Type B pancreatic cell (in vitro differentiated cells): ENCODE measurements around the gene PPP2R2D. TPM values are rescaled to one million over a fixed set of nuclear protein-coding genes. Genes with fewer than 3 reads are reported as not detected.

Experiments
- DNase-seq: peaks from one replicate; pipeline ENCODE4 v3.0.0; 2021; ENCODE audit warnings: mixed read lengths; ENCODE audit not compliant: unreplicated experiment; ENCODE audit errors: extremely low spot score
- H3K27ac Mint-ChIP-seq: 2 replicates; pipeline ENCODE4 v1.8.0; 2021; ENCODE audit warnings: mild to moderate bottlenecking, mixed read lengths
- H3K27me3 Mint-ChIP-seq: 2 replicates; pipeline ENCODE4 v1.8.0; 2021; ENCODE audit warnings: mixed read lengths
- H3K36me3 Mint-ChIP-seq: 2 replicates; pipeline ENCODE4 v1.8.0; 2021; ENCODE audit warnings: mixed read lengths
- H3K4me1 Mint-ChIP-seq: one replicate; pipeline ENCODE4 v1.8.0; 2021; ENCODE audit warnings: mixed read lengths; ENCODE audit not compliant: unreplicated experiment
- H3K4me3 Mint-ChIP-seq: 2 replicates; pipeline ENCODE4 v1.8.0; 2021; ENCODE audit warnings: mild to moderate bottlenecking, mixed read lengths
- H3K9me3 Mint-ChIP-seq: 2 replicates; pipeline ENCODE4 v1.8.0; 2021; ENCODE audit warnings: mixed read lengths
- total RNA-seq: library from RNA; stranded (reverse); gene quantifications from 2 replicates; pipeline ENCODE4 v1.2.1, GENCODE V29; 2021; ENCODE audit warnings: low replicate concordance
- TF ChIP-seq, protein P1 (sequence below): fragments of 200-600 bp; sonication (generic); conservative IDR thresholded peaks from 2 replicates; pipeline ENCODE4 v1.5.0; 2021; ENCODE audit warnings: antibody characterized with exemption, mild to moderate bottlenecking

Gene PPP2R2D
- total RNA-seq, 1 donor from 2014 or later, result 38.1 TPM

DNA sequence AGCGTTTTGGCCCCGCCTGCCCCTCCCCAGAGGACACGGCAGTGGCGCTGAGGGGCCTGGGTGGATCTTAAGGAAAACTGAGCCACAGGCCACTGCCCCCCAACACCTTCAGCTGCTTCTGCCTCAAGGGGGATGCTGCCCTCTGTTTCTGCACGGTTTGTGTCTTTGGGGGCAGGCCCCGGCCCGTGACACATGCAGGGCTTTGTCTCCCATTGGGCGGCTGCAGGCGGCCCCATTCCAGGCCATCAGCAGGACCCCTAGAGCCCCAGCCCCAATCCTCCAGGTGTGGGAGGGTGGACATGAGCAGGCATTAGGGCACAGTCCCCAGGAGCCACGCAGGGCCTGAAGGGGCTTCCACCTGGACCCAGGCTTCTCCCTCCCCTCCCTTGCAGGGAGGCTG lies 25.3 kb upstream of the PPP2R2D start:
- DNase-seq, result no peak
- Mint-ChIP-seq H3K27me3 (peaks cover 38% of the 10 kb centered on the region), H3K4me1 (peaks cover 6% of the 10 kb centered on the region), H3K9me3 (no peaks in the 10 kb centered on the region), H3K27ac (no peak overlapping the region), H3K4me3 (no peak overlapping the region), H3K36me3 (no peaks in the 10 kb centered on the region)
- TF ChIP-seq, protein P1, sequence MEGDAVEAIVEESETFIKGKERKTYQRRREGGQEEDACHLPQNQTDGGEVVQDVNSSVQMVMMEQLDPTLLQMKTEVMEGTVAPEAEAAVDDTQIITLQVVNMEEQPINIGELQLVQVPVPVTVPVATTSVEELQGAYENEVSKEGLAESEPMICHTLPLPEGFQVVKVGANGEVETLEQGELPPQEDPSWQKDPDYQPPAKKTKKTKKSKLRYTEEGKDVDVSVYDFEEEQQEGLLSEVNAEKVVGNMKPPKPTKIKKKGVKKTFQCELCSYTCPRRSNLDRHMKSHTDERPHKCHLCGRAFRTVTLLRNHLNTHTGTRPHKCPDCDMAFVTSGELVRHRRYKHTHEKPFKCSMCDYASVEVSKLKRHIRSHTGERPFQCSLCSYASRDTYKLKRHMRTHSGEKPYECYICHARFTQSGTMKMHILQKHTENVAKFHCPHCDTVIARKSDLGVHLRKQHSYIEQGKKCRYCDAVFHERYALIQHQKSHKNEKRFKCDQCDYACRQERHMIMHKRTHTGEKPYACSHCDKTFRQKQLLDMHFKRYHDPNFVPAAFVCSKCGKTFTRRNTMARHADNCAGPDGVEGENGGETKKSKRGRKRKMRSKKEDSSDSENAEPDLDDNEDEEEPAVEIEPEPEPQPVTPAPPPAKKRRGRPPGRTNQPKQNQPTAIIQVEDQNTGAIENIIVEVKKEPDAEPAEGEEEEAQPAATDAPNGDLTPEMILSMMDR, result no peak

DNA sequence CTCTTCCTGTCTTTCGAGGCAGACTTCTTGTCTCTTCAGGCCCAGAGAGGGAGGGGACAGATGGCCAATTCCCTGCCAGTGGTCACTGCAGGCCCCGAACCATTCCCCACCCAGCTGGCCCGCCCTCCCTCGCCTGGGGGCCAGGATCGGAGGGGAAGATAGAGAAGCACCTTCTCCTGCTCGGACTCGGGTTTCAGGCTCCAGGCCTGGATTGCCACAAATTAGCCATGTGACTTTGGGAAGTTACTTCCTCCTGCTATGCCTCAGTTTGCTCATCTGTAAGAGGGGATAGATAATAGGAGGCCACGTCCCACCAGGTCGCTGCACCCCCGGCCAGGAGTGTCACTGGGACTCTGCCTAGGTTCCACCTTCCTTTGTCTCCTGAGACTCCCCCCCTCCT lies 24.8 kb upstream of the PPP2R2D start:
- H3K27me3 Mint-ChIP-seq, result peaks cover 39% of the 10 kb centered on the region
- H3K36me3 Mint-ChIP-seq, result no peaks in the 10 kb centered on the region
- H3K9me3 Mint-ChIP-seq, result no peaks in the 10 kb centered on the region
- TF ChIP-seq, protein P1, result no peak
- DNase-seq, result no peak
- peaks cover 6% of the 10 kb centered on the region for H3K4me1 Mint-ChIP-seq
- H3K27ac Mint-ChIP-seq, result no peak overlapping the region
- H3K4me3 Mint-ChIP-seq, result no peak overlapping the region

DNA sequence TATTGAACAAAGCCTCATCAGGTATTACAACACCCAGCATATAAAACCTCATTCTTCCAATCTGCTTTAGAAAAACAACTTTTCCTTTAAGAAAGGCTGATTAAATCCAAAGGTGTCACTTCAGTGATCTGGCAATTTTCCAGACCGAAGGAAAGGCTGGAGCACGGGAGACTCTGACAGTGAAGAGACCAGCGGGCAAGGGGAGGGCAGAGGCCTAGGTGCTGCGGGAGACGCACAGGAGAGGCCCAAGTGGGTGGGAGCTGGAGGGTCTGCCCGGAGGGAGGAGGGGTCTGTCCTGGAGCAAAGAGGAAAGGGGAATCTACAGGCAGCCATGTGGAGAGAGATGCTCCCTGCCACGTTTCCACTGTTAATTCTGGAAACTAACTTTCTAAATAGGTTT lies 24.3 kb upstream of the PPP2R2D start:
- H3K27ac Mint-ChIP-seq, result no peak overlapping the region
- H3K4me1 Mint-ChIP-seq, result peaks cover 6% of the 10 kb centered on the region
- TF ChIP-seq, protein P1, result no peak
- peaks cover 37% of the 10 kb centered on the region for H3K27me3 Mint-ChIP-seq
- H3K9me3 Mint-ChIP-seq, result no peaks in the 10 kb centered on the region
- H3K4me3 Mint-ChIP-seq, result no peak overlapping the region
- H3K36me3 Mint-ChIP-seq, result no peaks in the 10 kb centered on the region
- DNase-seq, result no peak

DNA sequence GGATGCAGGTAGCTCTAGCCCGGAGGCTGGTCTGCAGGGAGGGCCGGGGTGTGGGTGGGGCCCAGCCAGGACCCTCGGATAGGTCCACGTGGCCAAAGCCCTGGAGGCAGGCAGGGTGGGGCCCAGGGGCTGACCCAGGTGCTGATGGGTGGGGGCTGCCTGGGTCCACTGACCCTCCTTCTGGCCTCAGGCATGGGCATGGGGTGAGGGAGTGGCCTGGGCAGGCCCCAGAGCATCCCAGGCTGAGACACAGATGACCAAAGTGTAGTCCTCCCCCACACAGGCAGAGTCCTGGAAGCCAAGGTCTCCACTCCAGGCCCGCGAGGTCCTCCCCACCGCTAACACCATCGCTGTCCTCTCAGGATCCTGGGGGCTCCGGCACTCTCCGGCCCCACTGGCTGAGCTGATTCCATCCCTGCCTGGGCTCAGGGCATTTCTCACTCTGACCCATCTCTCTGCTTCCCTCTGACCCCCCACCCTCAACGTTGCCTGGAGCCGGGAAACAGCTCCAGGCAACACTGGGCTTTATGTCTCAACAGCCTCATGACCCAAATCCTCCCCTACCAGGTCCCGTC lies 20.7 kb upstream of the PPP2R2D start:
- H3K9me3 Mint-ChIP-seq, result no peaks in the 10 kb centered on the region
- no peaks in the 10 kb centered on the region for H3K4me1 Mint-ChIP-seq
- H3K4me3 Mint-ChIP-seq, result no peak overlapping the region
- no peak for DNase-seq
- peaks cover 37% of the 10 kb centered on the region for H3K27me3 Mint-ChIP-seq
- no peak overlapping the region for H3K27ac Mint-ChIP-seq
- no peaks in the 10 kb centered on the region for H3K36me3 Mint-ChIP-seq
- TF ChIP-seq, protein P1, result no peak

DNA sequence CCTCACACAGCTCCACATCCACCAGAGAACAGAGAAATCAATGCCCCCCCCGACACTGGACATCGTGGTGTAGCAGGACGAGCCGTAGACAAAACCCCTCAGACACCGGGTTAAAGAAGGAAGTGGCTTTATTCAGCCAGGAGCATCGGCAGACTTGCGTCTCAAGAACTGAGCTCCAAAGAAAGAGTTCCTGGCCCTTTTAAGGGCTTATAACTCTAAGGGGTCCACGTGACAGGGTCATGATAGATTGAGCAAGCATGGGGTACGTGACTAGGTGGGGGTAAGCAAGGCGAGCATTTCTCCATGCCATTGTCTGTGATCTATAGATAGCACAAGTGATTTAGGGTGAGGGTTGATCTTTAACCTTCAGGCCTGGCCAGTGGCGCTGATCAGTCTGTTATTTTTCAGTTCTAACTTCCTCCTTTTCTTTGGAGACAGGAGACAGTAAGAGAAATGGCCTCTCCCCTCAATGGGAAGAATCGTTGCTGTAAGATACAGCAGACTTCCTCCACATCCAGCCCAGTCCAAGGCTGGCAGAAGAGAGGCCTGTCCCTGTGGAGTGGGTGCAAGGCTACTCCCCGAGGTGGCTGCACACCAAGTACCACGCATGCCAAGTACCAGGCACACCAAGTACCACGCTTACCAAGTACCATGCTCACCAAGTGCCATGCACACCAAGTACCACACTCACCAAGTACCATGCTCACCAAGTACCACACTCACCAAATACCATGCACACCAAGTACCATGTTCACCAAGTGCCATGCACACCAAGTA lies 19.5 kb upstream of the PPP2R2D start:
- peaks cover 39% of the 10 kb centered on the region for H3K27me3 Mint-ChIP-seq
- no peak for DNase-seq
- no peaks in the 10 kb centered on the region for H3K36me3 Mint-ChIP-seq
- H3K9me3 Mint-ChIP-seq, result no peaks in the 10 kb centered on the region
- no peak overlapping the region for H3K4me3 Mint-ChIP-seq
- no peak overlapping the region for H3K27ac Mint-ChIP-seq
- TF ChIP-seq, protein P1, result no peak
- H3K4me1 Mint-ChIP-seq, result peaks cover 7% of the 10 kb centered on the region
